Fibroblast of pulmonary artery (primary cell): ENCODE data around the gene ABHD4.
"Not testable (repeated sequence)": the region's sequence is repeated elsewhere in the genome, so short reads cannot be mapped to it uniquely, and the experiment has no call there.

Experiments
- DNase-seq: peaks from one replicate; pipeline ENCODE4 v3.0.0-alpha.2; 2010; ENCODE audit warnings: low read depth
- H3K4me3 ChIP-seq: replicated peaks from 2 replicates; pipeline ENCODE4 v1.5.1; 2011; ENCODE audit warnings: low read depth, mild to moderate bottlenecking, control low read depth, low read length, moderate library complexity
- TF ChIP-seq, protein P1 (sequence below): IDR thresholded peaks from 2 replicates; pipeline ENCODE4 v1.5.1; 2011; ENCODE audit warnings: mild to moderate bottlenecking, control low read depth, low read length, inconsistent platforms; ENCODE audit errors: missing control alignments

ABHD4 gene

DNA sequence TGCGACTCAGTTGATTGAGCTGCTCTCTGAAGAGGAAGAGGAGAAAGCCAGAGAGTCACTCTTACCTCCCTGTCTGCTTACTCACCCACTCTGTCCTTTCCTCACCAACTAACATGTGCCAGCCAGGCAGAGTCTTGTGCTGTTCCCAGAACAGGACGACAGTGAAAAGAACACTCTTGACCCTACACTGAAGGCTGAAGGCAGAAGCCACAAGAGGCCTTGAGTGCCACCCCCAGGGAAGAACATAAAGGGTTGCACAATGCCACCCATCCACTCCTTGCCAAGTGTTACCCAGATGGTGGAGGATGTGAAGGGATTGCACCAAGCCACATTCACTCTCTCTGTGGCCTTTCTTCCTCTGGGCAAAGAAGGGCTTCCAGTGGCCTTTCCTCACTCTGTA is 12.8 kb downstream of the ABHD4 start:
- no peak overlapping the region for H3K4me3 ChIP-seq
- no peak for DNase-seq
- TF ChIP-seq, protein P1, sequence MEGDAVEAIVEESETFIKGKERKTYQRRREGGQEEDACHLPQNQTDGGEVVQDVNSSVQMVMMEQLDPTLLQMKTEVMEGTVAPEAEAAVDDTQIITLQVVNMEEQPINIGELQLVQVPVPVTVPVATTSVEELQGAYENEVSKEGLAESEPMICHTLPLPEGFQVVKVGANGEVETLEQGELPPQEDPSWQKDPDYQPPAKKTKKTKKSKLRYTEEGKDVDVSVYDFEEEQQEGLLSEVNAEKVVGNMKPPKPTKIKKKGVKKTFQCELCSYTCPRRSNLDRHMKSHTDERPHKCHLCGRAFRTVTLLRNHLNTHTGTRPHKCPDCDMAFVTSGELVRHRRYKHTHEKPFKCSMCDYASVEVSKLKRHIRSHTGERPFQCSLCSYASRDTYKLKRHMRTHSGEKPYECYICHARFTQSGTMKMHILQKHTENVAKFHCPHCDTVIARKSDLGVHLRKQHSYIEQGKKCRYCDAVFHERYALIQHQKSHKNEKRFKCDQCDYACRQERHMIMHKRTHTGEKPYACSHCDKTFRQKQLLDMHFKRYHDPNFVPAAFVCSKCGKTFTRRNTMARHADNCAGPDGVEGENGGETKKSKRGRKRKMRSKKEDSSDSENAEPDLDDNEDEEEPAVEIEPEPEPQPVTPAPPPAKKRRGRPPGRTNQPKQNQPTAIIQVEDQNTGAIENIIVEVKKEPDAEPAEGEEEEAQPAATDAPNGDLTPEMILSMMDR: no peak

DNA sequence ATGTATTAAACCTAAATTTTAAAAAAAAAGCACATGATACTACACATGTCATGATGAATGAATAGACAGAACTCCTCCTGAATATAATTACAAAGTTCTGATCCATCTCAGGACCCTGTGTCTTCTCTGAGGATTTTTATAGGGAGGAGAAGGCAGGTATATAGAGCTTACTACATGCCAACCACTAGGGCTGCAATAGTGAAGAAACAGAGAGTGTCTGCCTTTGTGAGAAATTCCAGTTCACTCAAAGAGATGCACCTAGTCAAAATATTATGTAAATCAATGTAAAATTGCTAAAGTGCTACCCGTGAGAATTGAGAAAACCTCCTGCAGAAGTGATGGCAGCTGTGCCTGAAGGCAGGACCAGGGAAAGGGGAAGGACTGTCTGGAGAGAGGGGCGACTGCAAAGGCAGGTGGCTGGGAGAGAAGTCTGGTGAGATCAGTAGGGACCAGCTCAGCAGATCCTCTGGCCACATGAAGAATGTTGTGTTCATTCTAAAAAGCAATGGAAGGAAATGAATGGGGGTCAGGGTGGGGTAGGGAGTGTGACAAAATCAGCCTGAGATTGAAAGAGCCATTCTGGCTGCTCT is 15.1 kb downstream of the ABHD4 start:
- H3K4me3 ChIP-seq: no peak overlapping the region
- no peak for DNase-seq
- TF ChIP-seq, protein P1: peak; percentile 20

DNA sequence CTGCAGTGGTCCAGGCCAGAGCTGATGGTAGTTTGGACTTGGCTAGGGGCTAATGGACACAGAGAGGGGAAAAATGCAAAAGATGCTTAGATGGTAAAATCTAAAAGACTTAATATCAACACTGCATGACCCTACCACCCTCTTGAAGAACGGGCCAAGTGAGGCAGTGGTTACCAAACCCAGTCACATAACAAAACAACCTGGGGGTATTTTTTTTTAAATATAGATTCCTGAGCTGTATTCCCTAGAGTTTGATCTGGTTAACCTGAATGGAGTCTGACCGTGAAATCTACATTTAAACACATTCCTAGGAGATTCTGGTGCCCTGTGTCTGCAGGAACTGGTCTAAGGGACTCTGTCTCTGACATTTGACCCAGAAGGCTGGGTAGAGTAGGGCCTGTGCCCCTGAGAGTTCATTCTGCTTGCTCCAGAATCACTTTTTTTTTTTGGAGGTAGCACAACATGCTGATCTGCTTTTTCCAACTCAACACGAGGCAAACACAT is 15.7 kb downstream of the ABHD4 start:
- no peak for DNase-seq
- TF ChIP-seq, protein P1: no peak
- no peak overlapping the region for H3K4me3 ChIP-seq

DNA sequence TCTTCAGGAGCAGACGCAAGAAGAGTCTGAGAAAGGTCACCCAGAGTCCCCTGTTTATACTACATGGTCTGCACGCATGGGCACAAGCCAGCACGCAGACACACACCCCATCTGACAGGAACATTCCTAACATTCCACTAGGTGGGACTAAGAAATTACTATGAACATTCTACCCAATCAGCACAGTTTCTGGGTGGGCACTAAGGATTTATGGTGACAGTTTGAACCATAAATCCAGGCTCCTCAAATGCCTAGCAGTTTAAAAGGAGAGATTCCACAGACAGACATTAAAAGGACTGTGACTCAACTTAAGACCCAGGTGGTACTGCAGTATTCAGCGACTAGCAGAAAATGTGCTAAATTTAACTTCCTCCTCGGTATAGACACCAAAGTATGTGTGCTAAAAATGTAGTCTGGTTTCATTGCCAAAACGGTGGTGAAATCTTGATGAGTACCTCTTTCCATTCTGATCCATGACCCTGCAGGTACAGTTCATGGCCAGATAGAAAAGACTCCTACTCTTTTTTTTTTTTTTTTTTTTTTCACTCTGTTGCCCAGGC is 16.2 kb downstream of the ABHD4 start:
- no peak overlapping the region for H3K4me3 ChIP-seq

DNA sequence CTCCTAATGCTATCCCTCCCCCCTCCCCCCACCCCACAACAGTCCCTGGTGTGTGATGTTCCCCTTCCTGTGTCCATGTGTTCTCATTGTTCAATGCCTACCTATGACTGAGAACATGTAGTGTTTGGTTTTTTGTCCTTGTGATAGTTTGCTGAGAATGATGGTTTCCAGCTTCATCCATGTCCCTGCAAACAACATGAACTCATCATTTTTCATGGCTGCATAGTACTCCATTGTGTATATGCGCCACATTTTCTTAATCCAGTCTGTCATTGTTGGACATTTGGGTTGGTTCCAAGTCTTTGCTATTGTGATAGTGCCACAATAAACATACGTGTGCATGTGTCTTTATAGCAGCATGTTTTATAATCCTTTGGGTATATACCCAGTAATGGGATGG is 17.7 kb downstream of the ABHD4 start:
- not testable (repeated sequence) for DNase-seq, H3K4me3 ChIP-seq

More for the DNA sequence above, 16.2 kb downstream of the ABHD4 start:
- TF ChIP-seq, protein P1: no peak
- peak; percentile 91 for DNase-seq

DNA sequence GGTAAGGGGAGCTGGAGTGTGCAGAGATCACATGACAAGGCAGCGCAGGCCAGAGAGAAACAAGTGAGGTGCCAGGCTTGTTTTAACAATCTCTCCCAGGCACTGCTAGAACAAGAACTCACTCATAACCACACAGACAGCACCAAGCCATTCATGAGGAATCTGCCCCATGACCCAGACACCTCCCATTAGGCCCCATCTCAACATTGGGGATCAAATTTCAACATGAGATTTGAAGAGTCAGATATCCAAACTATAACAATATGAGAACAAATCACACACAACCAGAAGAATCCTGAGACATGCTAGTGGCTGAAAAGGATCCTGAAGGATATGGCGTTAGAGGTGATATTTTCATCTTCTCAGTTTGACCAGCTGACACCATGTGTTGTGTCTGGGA is 24.2 kb downstream of the ABHD4 start:
- no peak overlapping the region for H3K4me3 ChIP-seq
- TF ChIP-seq, protein P1: no peak
- DNase-seq: peak; percentile 22

DNA sequence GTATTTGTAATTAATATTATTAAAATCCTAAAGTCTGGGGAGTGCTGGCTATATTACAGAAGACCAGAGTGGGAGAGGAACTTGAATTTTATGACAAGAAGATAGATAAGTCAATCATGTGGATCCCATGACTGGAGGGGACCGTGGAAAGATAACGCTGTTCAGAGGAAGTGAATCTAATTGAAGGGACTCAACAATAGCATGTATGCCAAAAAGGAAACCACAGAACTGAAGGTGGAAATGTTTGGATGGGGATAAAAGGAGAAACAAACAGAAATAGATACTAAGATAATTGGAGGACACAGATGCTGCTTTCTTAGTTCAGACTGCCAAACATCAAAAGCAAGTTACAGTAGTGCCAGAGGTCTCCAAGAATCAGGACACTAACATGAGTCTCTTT is 24.9 kb downstream of the ABHD4 start:
- TF ChIP-seq, protein P1: no peak
- DNase-seq: no peak
- H3K4me3 ChIP-seq: no peak overlapping the region
